NT2/D1 (cell line): Measurements from ENCODE around the gene GIT2.

ENCODE experiments used
- SUZ12 ChIP-seq: IDR thresholded peaks from 2 replicates; pipeline ENCODE4 v1.6.1; 2011; ENCODE audit not compliant: insufficient read length, insufficient read depth; ENCODE audit errors: extremely low read depth
- YY1 ChIP-seq: IDR thresholded peaks from 2 replicates; pipeline ENCODE4 v1.6.1; 2011; ENCODE audit not compliant: insufficient read length, insufficient read depth
- ZNF274 ChIP-seq: IDR thresholded peaks from 2 replicates; pipeline ENCODE4 v1.6.1; 2011; ENCODE audit warnings: mild to moderate bottlenecking, low read depth, low read length

- no peak for TF ChIP-seq ZNF274
- TF ChIP-seq YY1: no peak
- TF ChIP-seq SUZ12: no peak
Observed at GRCh38 chr12:109921982-109922381, 74.2 kb downstream of the GIT2 start.
